ENCODE measurements around the gene LANCL3.

Gene LANCL3

GRCh38 chrX:37653397-37654085, 82.1 kb downstream of the LANCL3 start:
- TF ChIP-seq CTCF (IDR thresholded peaks at IDR 0.05) = no peak
- TF ChIP-seq ZFX (IDR thresholded peaks at IDR 0.05; ENCODE audit: borderline replicate concordance) = no peak
- H3K27ac ChIP-seq = no peak overlapping the region

- H3K27ac ChIP-seq = no peak overlapping the region
- TF ChIP-seq ZFX (IDR thresholded peaks at IDR 0.05; ENCODE audit: borderline replicate concordance) (no peak), CTCF (IDR thresholded peaks at IDR 0.05) (no peak)
These were observed 87.0 kb downstream of the LANCL3 start for GRCh38 chrX:37658343-37659030.

GRCh38 chrX:37659047-37659446, 87.6 kb downstream of the LANCL3 start:
- no peak overlapping the region for H3K27ac ChIP-seq
- TF ChIP-seq CTCF (IDR thresholded peaks at IDR 0.05) = no peak
- TF ChIP-seq ZFX (IDR thresholded peaks at IDR 0.05; ENCODE audit: borderline replicate concordance) = no peak

- H3K27ac ChIP-seq = no peak overlapping the region
- TF ChIP-seq CTCF (IDR thresholded peaks at IDR 0.05) = no peak
- no peak for TF ChIP-seq ZFX (IDR thresholded peaks at IDR 0.05; ENCODE audit: borderline replicate concordance)
These were observed 90.7 kb downstream of the LANCL3 start for GRCh38 chrX:37662181-37662580.

GRCh38 chrX:37666516-37666915, 95.1 kb downstream of the LANCL3 start:
- peak overlapping the region; percentile 63 for H3K27ac ChIP-seq
- TF ChIP-seq ZFX (IDR thresholded peaks at IDR 0.05; ENCODE audit: borderline replicate concordance) (no peak), CTCF (IDR thresholded peaks at IDR 0.05) (no peak)

- H3K27ac ChIP-seq = peak overlapping the region; percentile 63
- no peak for TF ChIP-seq CTCF (IDR thresholded peaks at IDR 0.05)
- TF ChIP-seq ZFX (IDR thresholded peaks at IDR 0.05; ENCODE audit: borderline replicate concordance) = no peak
These were observed 95.7 kb downstream of the LANCL3 start for GRCh38 chrX:37667141-37667540.

GRCh38 chrX:37672563-37672962, 101.1 kb downstream of the LANCL3 start:
- H3K27ac ChIP-seq = peak overlapping the region; percentile 54
- TF ChIP-seq ZFX (IDR thresholded peaks at IDR 0.05; ENCODE audit: borderline replicate concordance) (no peak), CTCF (IDR thresholded peaks at IDR 0.05) (no peak)
